HUES6 (cell line): ENCODE measurements around the gene VRK2.
"Not testable (repeated sequence)": the region's sequence is repeated elsewhere in the genome, so short reads cannot be mapped to it uniquely, and the experiment has no call there.

Experiments used
- H3K27ac ChIP-seq: 2 replicates; pipeline ENCODE4 v1.7.0; 2013; ENCODE audit warnings: low read depth, mild to moderate bottlenecking, low read length, inconsistent platforms
- H3K27me3 ChIP-seq: 2 replicates; pipeline ENCODE4 v1.6.1; 2013; ENCODE audit warnings: low read length; ENCODE audit not compliant: control insufficient read depth, insufficient read depth
- H3K36me3 ChIP-seq: 2 replicates; pipeline ENCODE4 v1.6.1; 2013; ENCODE audit warnings: low read length; ENCODE audit not compliant: control insufficient read depth, insufficient read depth
- H3K4me1 ChIP-seq: 2 replicates; pipeline ENCODE4 v1.6.1; 2013; ENCODE audit warnings: low read length; ENCODE audit not compliant: control insufficient read depth, insufficient read depth
- H3K4me3 ChIP-seq: 2 replicates; pipeline ENCODE4 v1.5.1; 2013; ENCODE audit warnings: low read depth, low read length
- H3K9ac ChIP-seq: one replicate; pipeline ENCODE4 v1.6.1; 2013; ENCODE audit warnings: mild to moderate bottlenecking, low read length
- H3K9me3 ChIP-seq: 2 replicates; pipeline ENCODE4 v1.6.1; 2013; ENCODE audit warnings: low read depth, low read length; ENCODE audit not compliant: control insufficient read depth, insufficient read depth

The VRK2 gene

GRCh38 chr2:58073008-58073407 lies 26.4 kb downstream of the VRK2 start:
- Histone ChIP-seq H3K27ac (no peak overlapping the region), H3K9me3 (no peaks in the 10 kb centered on the region), H3K36me3 (peaks cover 3% of the 10 kb centered on the region; the same call in 1 of the 2 replicates), H3K9ac (no peak overlapping the region), H3K27me3 (no peaks in the 10 kb centered on the region), H3K4me3 (no peak overlapping the region), H3K4me1 (no peaks in the 10 kb centered on the region)

GRCh38 chr2:58073751-58074150 lies 27.1 kb downstream of the VRK2 start:
- Histone ChIP-seq H3K4me3 (no peak overlapping the region), H3K4me1 (no peaks in the 10 kb centered on the region), H3K9ac (no peak overlapping the region), H3K36me3 (peaks cover 3% of the 10 kb centered on the region; the same call in 1 of the 2 replicates), H3K9me3 (no peaks in the 10 kb centered on the region), H3K27me3 (no peaks in the 10 kb centered on the region), H3K27ac (no peak overlapping the region)

GRCh38 chr2:58081000-58081399 lies 34.4 kb downstream of the VRK2 start:
- Histone ChIP-seq H3K27ac (no peak overlapping the region), H3K36me3 (no peaks in the 10 kb centered on the region; the same call in 1 of the 2 replicates), H3K4me1 (no peaks in the 10 kb centered on the region), H3K27me3 (no peaks in the 10 kb centered on the region), H3K9me3 (no peaks in the 10 kb centered on the region), H3K9ac (no peak overlapping the region), H3K4me3 (no peak overlapping the region)

- H3K9me3 ChIP-seq: 0 out of 2 replicates have a peak, but pooled peaks cover 3% of the 10 kb centered on the region
- no peak overlapping the region for H3K4me3 ChIP-seq
- H3K27ac ChIP-seq: no peak overlapping the region
- no peaks in the 10 kb centered on the region for H3K27me3 ChIP-seq
- H3K4me1 ChIP-seq: no peaks in the 10 kb centered on the region
- peaks cover 24% of the 10 kb centered on the region for H3K36me3 ChIP-seq
- H3K9ac ChIP-seq: no peak overlapping the region
Measured at GRCh38 chr2:58089081-58089480, 42.5 kb downstream of the VRK2 start.

- H3K4me3 ChIP-seq, H3K9ac ChIP-seq, H3K4me1 ChIP-seq, H3K27ac ChIP-seq, H3K9me3 ChIP-seq, H3K27me3 ChIP-seq: not testable (repeated sequence)
- peaks cover 24% of the 10 kb centered on the region for H3K36me3 ChIP-seq
Measured at GRCh38 chr2:58092772-58093171, 46.2 kb downstream of the VRK2 start.

- H3K4me1 ChIP-seq: no peaks in the 10 kb centered on the region
- peaks cover 7% of the 10 kb centered on the region; the same call in 1 of the 2 replicates for H3K9me3 ChIP-seq
- peaks cover 5% of the 10 kb centered on the region for H3K36me3 ChIP-seq
- H3K4me3 ChIP-seq: no peak overlapping the region
- H3K9ac ChIP-seq: no peak overlapping the region
- no peak overlapping the region for H3K27ac ChIP-seq
- H3K27me3 ChIP-seq: no peaks in the 10 kb centered on the region
Measured at GRCh38 chr2:58097025-58097424, 50.4 kb downstream of the VRK2 start.

- H3K4me1 ChIP-seq: no peaks in the 10 kb centered on the region
- no peak overlapping the region for H3K27ac ChIP-seq
- H3K27me3 ChIP-seq: no peaks in the 10 kb centered on the region
- no peak overlapping the region for H3K4me3 ChIP-seq
- peaks cover 4% of the 10 kb centered on the region; the same call in 1 of the 2 replicates for H3K9me3 ChIP-seq
- H3K9ac ChIP-seq: no peak overlapping the region
- no peaks in the 10 kb centered on the region for H3K36me3 ChIP-seq
Measured at GRCh38 chr2:58098254-58099095, 51.9 kb downstream of the VRK2 start.

GRCh38 chr2:58099096-58099769 lies 52.6 kb downstream of the VRK2 start:
- Histone ChIP-seq H3K4me1 (no peaks in the 10 kb centered on the region), H3K9me3 (peaks cover 4% of the 10 kb centered on the region; the same call in 1 of the 2 replicates), H3K9ac (no peak overlapping the region), H3K36me3 (no peaks in the 10 kb centered on the region), H3K4me3 (no peak overlapping the region), H3K27ac (no peak overlapping the region), H3K27me3 (no peaks in the 10 kb centered on the region)

- H3K36me3 ChIP-seq: no peaks in the 10 kb centered on the region
- no peaks in the 10 kb centered on the region for H3K27me3 ChIP-seq
- H3K27ac ChIP-seq: no peak overlapping the region
- H3K9me3 ChIP-seq: no peaks in the 10 kb centered on the region
- no peaks in the 10 kb centered on the region for H3K4me1 ChIP-seq
- no peak overlapping the region for H3K4me3 ChIP-seq
- H3K9ac ChIP-seq: no peak overlapping the region
Measured at GRCh38 chr2:58101500-58101899, 54.9 kb downstream of the VRK2 start.

GRCh38 chr2:58106896-58107295 lies 60.3 kb downstream of the VRK2 start:
- Histone ChIP-seq H3K4me1 (peaks cover 7% of the 10 kb centered on the region; the same call in 1 of the 2 replicates), H3K9me3 (no peaks in the 10 kb centered on the region), H3K27ac (no peak overlapping the region), H3K4me3 (no peak overlapping the region), H3K27me3 (no peaks in the 10 kb centered on the region), H3K9ac (no peak overlapping the region), H3K36me3 (no peaks in the 10 kb centered on the region)
